Sigmoid colon (tissue), 3 donors: ENCODE results near the gene CWC27.

Source experiments
- CTCF ChIP-seq, 4 experiments: fragments of 450-650 bp in 3 of 4; fragments of 200-600 bp in 1 of 4; IDR thresholded peaks; one replicate each; pipeline ENCODE4 v1.5.1; 2016 to 2019; ENCODE audit warnings: antibody characterized with exemption in 4 of 4, mild to moderate bottlenecking in 3 of 4, moderate library complexity in 2 of 4
- POLR2A ChIP-seq, 2 donors: fragments of 450-650 bp; IDR thresholded peaks; one replicate each; pipeline ENCODE4 v1.6.1; 2016; ENCODE audit warnings: antibody characterized with exemption in 2 of 2, mild to moderate bottlenecking in 2 of 2, moderate library complexity in 2 of 2

DNA sequence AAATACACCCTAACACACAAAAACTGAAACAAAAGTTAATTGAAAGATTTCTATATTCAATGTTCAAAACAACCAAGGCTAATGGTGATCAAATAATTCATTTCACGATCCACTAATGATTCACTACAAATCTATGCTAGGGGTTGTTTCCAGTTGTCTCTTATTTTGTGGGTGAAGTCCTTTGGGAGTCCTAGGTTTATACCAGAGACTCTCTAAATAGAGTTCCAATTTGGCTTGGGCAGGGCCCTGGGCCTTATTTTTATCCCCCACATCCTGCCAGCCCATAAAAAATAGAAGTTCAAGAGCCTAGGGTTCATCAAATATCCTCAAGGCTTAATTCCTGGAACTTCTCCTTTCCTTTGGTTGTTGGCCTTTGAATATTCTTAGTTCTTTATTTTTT is 26.3 kb upstream of the CWC27 start:
- TF ChIP-seq CTCF (IDR thresholded peaks at IDR 0.05) (no peak), POLR2A (IDR thresholded peaks at IDR 0.05) (no peak)
